Measurements from ENCODE around the gene DUSP28. TPM values are rescaled to one million over a fixed set of nuclear protein-coding genes. Genes with fewer than 3 reads are reported as not detected.

Gene DUSP28
- total and polyA plus RNA-seq, 7 donors: 6.6 to 18.1 (median 12.6) TPM

- ATAC-seq (no peak), DNase-seq (peak; percentile 6 to 36)
- H3K36me3 ChIP-seq (ENCODE audit: insufficient read depth in 1 of 2, low read depth in 1 of 2): peaks cover 0 to 38% of the 10 kb centered on the region in 2 donors
- intact Hi-C loops (cut with DNase I): loop anchor here in 1 of 2 donors (2.0 kb wide), 1 partner anchor 13 kb away; no protein-coding TSS in a partner anchor
- TF ChIP-seq, protein P1, sequence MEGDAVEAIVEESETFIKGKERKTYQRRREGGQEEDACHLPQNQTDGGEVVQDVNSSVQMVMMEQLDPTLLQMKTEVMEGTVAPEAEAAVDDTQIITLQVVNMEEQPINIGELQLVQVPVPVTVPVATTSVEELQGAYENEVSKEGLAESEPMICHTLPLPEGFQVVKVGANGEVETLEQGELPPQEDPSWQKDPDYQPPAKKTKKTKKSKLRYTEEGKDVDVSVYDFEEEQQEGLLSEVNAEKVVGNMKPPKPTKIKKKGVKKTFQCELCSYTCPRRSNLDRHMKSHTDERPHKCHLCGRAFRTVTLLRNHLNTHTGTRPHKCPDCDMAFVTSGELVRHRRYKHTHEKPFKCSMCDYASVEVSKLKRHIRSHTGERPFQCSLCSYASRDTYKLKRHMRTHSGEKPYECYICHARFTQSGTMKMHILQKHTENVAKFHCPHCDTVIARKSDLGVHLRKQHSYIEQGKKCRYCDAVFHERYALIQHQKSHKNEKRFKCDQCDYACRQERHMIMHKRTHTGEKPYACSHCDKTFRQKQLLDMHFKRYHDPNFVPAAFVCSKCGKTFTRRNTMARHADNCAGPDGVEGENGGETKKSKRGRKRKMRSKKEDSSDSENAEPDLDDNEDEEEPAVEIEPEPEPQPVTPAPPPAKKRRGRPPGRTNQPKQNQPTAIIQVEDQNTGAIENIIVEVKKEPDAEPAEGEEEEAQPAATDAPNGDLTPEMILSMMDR (IDR thresholded peaks at IDR 0.05): no peak
- no peak overlapping the region for H3K4me3 ChIP-seq
- peaks cover 27% of the 10 kb centered on the region for H3K4me1 ChIP-seq
- H3K27ac ChIP-seq: no peak overlapping the region
- no peaks in the 10 kb centered on the region for H3K9me3 ChIP-seq
- H3K27me3 ChIP-seq (ENCODE audit: insufficient read depth in 3 of 3, low read length in 2 of 3): no peaks in the 10 kb centered on the region
- 86 to 89% (median 86%) methylated on average over 17 to 18 of the region's 18 CpGs for WGBS, 3 donors
These were observed 11.3 kb downstream of the DUSP28 start for GRCh38 chr2:240571314-240571973.

DNA sequence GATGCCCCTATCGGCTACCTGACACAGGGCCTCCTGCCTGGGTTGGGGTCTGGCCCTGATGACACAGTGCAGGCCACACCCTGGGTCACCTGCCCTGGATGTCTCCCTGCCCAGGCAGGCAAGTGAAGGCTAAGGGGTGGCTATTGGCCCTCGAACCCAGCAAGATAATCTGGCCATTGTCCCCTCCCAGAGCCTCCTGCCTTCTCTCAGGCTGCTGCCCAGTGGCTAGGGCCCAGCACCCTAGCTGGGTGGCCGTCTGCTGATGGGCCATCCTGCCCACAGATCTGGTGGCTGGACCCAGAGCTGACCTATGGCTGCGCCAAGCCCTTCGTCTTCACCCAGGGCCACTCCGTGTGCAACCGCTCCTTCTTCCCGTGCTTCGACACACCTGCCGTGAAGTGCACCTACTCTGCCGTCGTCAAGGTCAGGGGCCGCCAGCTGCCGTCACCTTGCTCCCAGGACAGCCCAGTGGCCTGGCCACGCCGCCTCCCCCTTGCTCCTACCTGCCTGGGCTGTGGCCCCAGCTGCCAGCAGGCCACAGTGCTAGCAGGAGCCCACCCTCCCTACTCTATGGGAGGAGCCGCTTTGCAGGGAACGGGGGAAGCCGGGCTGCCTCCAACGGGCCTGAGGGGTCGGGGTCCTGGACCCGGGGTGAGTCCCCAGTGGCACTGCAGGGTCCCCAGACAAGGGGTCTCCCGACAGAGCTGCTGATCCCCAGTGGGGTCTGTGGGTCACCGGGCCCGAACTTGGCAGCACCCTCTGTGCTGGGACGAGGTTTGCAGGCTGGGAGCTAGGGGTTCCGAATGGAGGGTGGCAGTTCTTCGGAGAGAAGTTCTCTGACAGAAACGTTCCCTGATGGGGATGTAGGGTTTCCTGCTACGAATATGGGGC is 12.2 kb downstream of the DUSP28 start:
- intact Hi-C loops (cut with DNase I): no loop called here

GRCh38 chr2:240573071-240573515 is 12.9 kb downstream of the DUSP28 start:
- ATAC-seq (no peak), DNase-seq (peak; percentile 10 to 39)
- TF ChIP-seq, protein P1 (IDR thresholded peaks at IDR 0.05): no peak
- peaks cover 13% of the 10 kb centered on the region for H3K4me1 ChIP-seq
- H3K9me3 ChIP-seq: no peaks in the 10 kb centered on the region
- peaks cover 0 to 55% of the 10 kb centered on the region in 2 donors for H3K36me3 ChIP-seq (ENCODE audit: insufficient read depth in 1 of 2, low read depth in 1 of 2)
- intact Hi-C loops (cut with DNase I): no loop called here
- WGBS, 3 donors: 82 to 88% (median 88%) methylated on average over 15 to 20 of the region's 20 CpGs
- no peak overlapping the region for H3K27ac ChIP-seq
- no peak overlapping the region for H3K4me3 ChIP-seq
- H3K27me3 ChIP-seq (ENCODE audit: insufficient read depth in 3 of 3, low read length in 2 of 3): no peaks in the 10 kb centered on the region

More for the DNA sequence above, 12.2 kb downstream of the DUSP28 start:
- H3K27me3 ChIP-seq (ENCODE audit: insufficient read depth in 3 of 3, low read length in 2 of 3): no peaks in the 10 kb centered on the region
- H3K36me3 ChIP-seq (ENCODE audit: insufficient read depth in 1 of 2, low read depth in 1 of 2): peaks cover 0 to 47% of the 10 kb centered on the region in 2 donors
- H3K4me3 ChIP-seq: no peak overlapping the region
- ATAC-seq (no peak), DNase-seq (peak; percentile 10 to 53)
- TF ChIP-seq, protein P1 (IDR thresholded peaks at IDR 0.05): no peak
- no peaks in the 10 kb centered on the region for H3K9me3 ChIP-seq
- no peak overlapping the region for H3K27ac ChIP-seq
- 85 to 92% (median 86%) methylated on average over 28 to 30 of the region's 30 CpGs for WGBS, 3 donors
- peaks cover 18% of the 10 kb centered on the region for H3K4me1 ChIP-seq

DNA sequence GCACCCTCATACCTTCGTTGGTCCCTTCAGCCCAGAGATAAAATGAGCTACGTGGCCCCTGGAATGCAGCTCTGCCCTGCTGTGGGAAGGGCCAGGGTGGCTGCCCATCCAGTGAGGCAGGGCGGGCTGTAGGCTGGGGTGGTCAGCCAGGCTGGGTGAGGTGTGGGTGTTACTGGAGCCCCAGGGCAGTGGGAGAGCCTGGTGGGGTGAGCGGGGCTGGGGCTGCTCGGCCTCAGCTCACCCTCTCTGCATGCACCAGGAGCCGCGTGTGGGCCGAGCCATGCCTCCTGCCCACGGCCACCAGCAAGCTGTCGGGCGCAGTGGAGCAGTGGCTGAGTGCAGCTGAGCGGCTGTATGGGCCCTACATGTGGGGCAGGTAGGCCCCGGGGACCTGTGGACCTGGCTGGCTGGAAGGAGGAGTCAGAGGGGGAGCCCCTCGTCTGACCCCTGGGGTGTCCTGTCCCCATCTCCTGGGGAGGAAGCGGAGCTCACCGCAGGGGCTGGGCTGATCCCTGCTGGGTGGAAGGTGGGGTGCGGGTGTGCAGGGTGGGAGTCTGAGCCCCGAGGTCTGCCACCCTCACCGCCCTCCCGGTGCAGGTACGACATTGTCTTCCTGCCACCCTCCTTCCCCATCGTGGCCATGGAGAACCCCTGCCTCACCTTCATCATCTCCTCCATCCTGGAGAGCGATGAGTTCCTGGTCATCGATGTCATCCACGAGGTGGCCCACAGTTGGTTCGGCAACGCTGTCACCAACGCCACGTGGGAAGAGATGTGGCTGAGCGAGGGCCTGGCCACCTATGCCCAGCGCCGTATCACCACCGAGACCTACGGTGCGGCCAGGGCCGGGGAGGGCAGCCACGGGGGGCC is 13.6 kb downstream of the DUSP28 start:
- Histone ChIP-seq H3K27ac (no peak overlapping the region), H3K36me3 (ENCODE audit: insufficient read depth in 1 of 2, low read depth in 1 of 2) (peaks cover 0 to 61% of the 10 kb centered on the region in 2 donors), H3K4me1 (peaks cover 13% of the 10 kb centered on the region), H3K27me3 (ENCODE audit: insufficient read depth in 3 of 3, low read length in 2 of 3) (no peaks in the 10 kb centered on the region), H3K4me3 (no peak overlapping the region), H3K9me3 (no peaks in the 10 kb centered on the region)
- TF ChIP-seq, protein P1 (IDR thresholded peaks at IDR 0.05): no peak
- ATAC-seq (no peak), DNase-seq (peak; percentile 10 to 52)
- intact Hi-C loops (cut with DNase I): no loop called here
- 87 to 93% (median 87%) methylated on average over 36 to 37 of the region's 37 CpGs for WGBS, 3 donors

All from psoas muscle (tissue), 8 donors.